ENCODE data around the gene TTC33. TPM values are rescaled to one million over a fixed set of nuclear protein-coding genes. Genes with fewer than 3 reads are reported as not detected.

The TTC33 gene
- polyA plus RNA-seq, 1 of the 3 experiments (the other 2 are of a cell fraction): 2.2 TPM

- H3K27me3 ChIP-seq (ENCODE audit: insufficient read depth): no peaks in the 10 kb centered on the region
- peaks cover 8% of the 10 kb centered on the region for H3F3A ChIP-seq (replicated peaks; ENCODE audit: insufficient read depth)
- no peak overlapping the region for H2AFZ ChIP-seq (ENCODE audit: low read depth)
- no peaks in the 10 kb centered on the region for H3K9me3 ChIP-seq
- 100% methylated on average over 1 of the region's 1 CpG for WGBS (ENCODE audit: low lambda C conversion rate)
- peaks cover 0 to 12% of the 10 kb centered on the region in 2 experiments for H3K36me3 ChIP-seq (replicated peaks in 1 of 2; ENCODE audit: control insufficient read depth in 1 of 2, insufficient read depth in 2 of 2, low read length in 1 of 2)
- H3K9ac ChIP-seq: no peak overlapping the region
- H3K4me3 ChIP-seq (ENCODE audit: low read depth in 2 of 2, low read length in 1 of 2): no peak overlapping the region
- no peak overlapping the region; the same call in 1 of the 2 replicates for H3K4me2 ChIP-seq
- peaks cover 100% of the 10 kb centered on the region for H3K79me2 ChIP-seq (ENCODE audit: insufficient read depth)
- POLR2A ChIA-PET: no interaction called here
- H4K20me1 ChIP-seq (ENCODE audit: insufficient read depth): peaks cover 90% of the 10 kb centered on the region
- TF ChIP-seq NRF1 (IDR thresholded peaks at IDR 0.05; ENCODE audit: low read depth, low read length): no peak
- no peak for TF ChIP-seq TCF12 (IDR thresholded peaks at IDR 0.05)
- no peak for TF ChIP-seq CTCF (IDR thresholded peaks at IDR 0.05)
- TF ChIP-seq JUND (IDR thresholded peaks at IDR 0.05): no peak
- no peak for TF ChIP-seq CHD2 (IDR thresholded peaks at IDR 0.05; ENCODE audit: low read length, partially characterized antibody)
- TF ChIP-seq PBX3 (IDR thresholded peaks at IDR 0.05): no peak
- no peak for TF ChIP-seq RFX5 (IDR thresholded peaks at IDR 0.05; ENCODE audit: low read length)
- TF ChIP-seq USF1 (IDR thresholded peaks at IDR 0.05; ENCODE audit: borderline replicate concordance, low read depth): no peak
- no peak for TF ChIP-seq TEAD4 (IDR thresholded peaks at IDR 0.05; ENCODE audit: borderline replicate concordance, insufficient read depth)
- no peak for TF ChIP-seq GABPA (IDR thresholded peaks at IDR 0.05; ENCODE audit: low read depth)
- TF ChIP-seq ELF1 (IDR thresholded peaks at IDR 0.05): no peak
- no peak for TF ChIP-seq EP300 (IDR thresholded peaks at IDR 0.05; ENCODE audit: borderline replicate concordance in 1 of 2, low read depth in 1 of 2, low read length in 1 of 2)
- TF ChIP-seq MEF2A (IDR thresholded peaks at IDR 0.05; ENCODE audit: borderline replicate concordance, low read depth): no peak
- TF ChIP-seq SMC3 (IDR thresholded peaks at IDR 0.05; ENCODE audit: low read depth, low read length): no peak
- no peaks in the 10 kb centered on the region for H3K9me2 ChIP-seq
- CTCF ChIA-PET: interaction anchor here (1.3 kb wide), 1 partner anchor 30 kb away, joined by 5 read pairs; no protein-coding TSS in a partner anchor
- peaks cover 0 to 7% of the 10 kb centered on the region in 2 experiments; a peak in 1 of 4 replicates for H3K4me1 ChIP-seq (ENCODE audit: control insufficient read depth in 1 of 2, insufficient read depth in 2 of 2, low read depth in 1 of 2, low read length in 1 of 2)
- DNase-seq: no peak
- H3K27ac ChIP-seq (ENCODE audit: low read depth in 2 of 2, low read length in 1 of 2): no peak overlapping the region
These were observed 28.4 kb upstream of the TTC33 start for GRCh38 chr5:40784027-40784653.

GRCh38 chr5:40781843-40782409 lies 26.2 kb upstream of the TTC33 start:
- Histone ChIP-seq H3K27ac (ENCODE audit: low read depth in 2 of 2, low read length in 1 of 2) (no peak overlapping the region), H3K9ac (no peak overlapping the region), H3K4me1 (ENCODE audit: control insufficient read depth in 1 of 2, insufficient read depth in 2 of 2, low read depth in 1 of 2, low read length in 1 of 2) (peaks cover 0 to 7% of the 10 kb centered on the region in 2 experiments; a peak in 1 of 4 replicates), H3K9me3 (no peaks in the 10 kb centered on the region), H3K27me3 (ENCODE audit: insufficient read depth) (no peaks in the 10 kb centered on the region), H2AFZ (ENCODE audit: low read depth) (no peak overlapping the region), H3K9me2 (no peaks in the 10 kb centered on the region), H3K4me2 (no peak overlapping the region), H3F3A (replicated peaks; ENCODE audit: insufficient read depth) (peaks cover 8% of the 10 kb centered on the region), H3K79me2 (ENCODE audit: insufficient read depth) (peaks cover 99% of the 10 kb centered on the region), H4K20me1 (ENCODE audit: insufficient read depth) (peaks cover 80% of the 10 kb centered on the region), H3K36me3 (replicated peaks in 1 of 2; ENCODE audit: control insufficient read depth in 1 of 2, insufficient read depth in 2 of 2, low read length in 1 of 2) (peaks cover 0 to 10% of the 10 kb centered on the region in 2 experiments), H3K4me3 (ENCODE audit: low read depth in 2 of 2, low read length in 1 of 2) (no peak overlapping the region)
- CTCF ChIA-PET: no interaction called here
- POLR2A ChIA-PET: no interaction called here
- no peak for DNase-seq
- TF ChIP-seq USF1 (IDR thresholded peaks at IDR 0.05; ENCODE audit: borderline replicate concordance, low read depth) (no peak), EP300 (IDR thresholded peaks at IDR 0.05; ENCODE audit: borderline replicate concordance in 1 of 2, low read depth in 1 of 2, low read length in 1 of 2) (no peak), FOSL2 (IDR thresholded peaks at IDR 0.05; ENCODE audit: borderline replicate concordance, low read depth) (no peak), MEF2A (IDR thresholded peaks at IDR 0.05; ENCODE audit: borderline replicate concordance, low read depth) (no peak), IRF3 (IDR thresholded peaks at IDR 0.05; ENCODE audit: low read depth, low read length) (no peak), FOXJ3 (CRISPR knock-in tag; IDR thresholded peaks at IDR 0.05) (no peak)

All from SK-N-SH (cell line).